Astrocyte (in vitro differentiated cells and primary cell): ENCODE results near the gene NLGN2.

Experiments
- EZH2 ChIP-seq: IDR thresholded peaks from 2 replicates; pipeline ENCODE4 v1.6.1; 2012; ENCODE audit warnings: mild to moderate bottlenecking, low read length, inconsistent platforms; ENCODE audit not compliant: insufficient read depth
- TF ChIP-seq, protein P1 (sequence below): IDR thresholded peaks from 2 replicates; pipeline ENCODE4 v1.5.1; 2011; ENCODE audit warnings: low read depth, mild to moderate bottlenecking, inconsistent platforms, low read length, moderate library complexity; ENCODE audit not compliant: insufficient read depth

DNA sequence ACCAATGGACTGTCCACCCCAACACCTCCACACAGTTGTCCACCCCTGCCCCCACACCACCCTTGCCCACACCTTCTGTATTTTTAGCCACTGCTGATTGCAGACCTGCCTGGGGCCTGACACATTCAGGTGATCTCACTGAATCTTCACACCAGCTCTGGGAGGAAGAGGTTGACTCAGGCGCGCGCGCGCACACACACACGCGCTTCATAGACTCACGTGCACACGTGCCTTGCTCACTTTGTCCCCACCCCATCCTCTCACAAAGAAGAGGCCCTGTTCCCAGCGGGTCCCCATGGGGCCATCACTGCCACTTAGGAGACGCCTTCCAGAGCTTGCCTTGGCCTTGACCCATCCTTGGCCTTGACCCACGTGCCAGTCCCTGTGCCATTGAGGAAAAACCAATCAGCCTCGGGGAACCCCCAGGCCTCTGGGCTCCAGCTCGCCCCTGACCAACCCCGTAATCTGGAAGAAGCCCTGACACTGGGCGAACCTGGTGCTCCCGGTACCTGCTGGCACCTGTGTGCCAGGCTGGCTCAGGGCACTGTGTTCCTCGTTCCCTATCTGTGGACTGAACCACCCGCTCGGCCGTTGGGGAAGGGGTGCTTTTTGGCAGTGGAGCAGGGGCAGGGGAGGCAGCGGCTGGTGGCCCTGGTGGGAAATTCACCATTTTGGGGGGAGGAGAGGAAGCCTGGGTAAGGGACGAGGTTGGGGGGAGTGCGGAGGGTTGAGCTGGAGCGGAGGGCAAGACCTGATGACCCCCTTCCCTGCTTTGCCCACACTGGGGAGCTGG is 3.2 kb downstream of the NLGN2 start:
- TF ChIP-seq, protein P1, sequence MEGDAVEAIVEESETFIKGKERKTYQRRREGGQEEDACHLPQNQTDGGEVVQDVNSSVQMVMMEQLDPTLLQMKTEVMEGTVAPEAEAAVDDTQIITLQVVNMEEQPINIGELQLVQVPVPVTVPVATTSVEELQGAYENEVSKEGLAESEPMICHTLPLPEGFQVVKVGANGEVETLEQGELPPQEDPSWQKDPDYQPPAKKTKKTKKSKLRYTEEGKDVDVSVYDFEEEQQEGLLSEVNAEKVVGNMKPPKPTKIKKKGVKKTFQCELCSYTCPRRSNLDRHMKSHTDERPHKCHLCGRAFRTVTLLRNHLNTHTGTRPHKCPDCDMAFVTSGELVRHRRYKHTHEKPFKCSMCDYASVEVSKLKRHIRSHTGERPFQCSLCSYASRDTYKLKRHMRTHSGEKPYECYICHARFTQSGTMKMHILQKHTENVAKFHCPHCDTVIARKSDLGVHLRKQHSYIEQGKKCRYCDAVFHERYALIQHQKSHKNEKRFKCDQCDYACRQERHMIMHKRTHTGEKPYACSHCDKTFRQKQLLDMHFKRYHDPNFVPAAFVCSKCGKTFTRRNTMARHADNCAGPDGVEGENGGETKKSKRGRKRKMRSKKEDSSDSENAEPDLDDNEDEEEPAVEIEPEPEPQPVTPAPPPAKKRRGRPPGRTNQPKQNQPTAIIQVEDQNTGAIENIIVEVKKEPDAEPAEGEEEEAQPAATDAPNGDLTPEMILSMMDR, result no peak
- TF ChIP-seq EZH2, result no peak
